Chondrocyte (in vitro differentiated cells): ENCODE data around the gene CDS1. TPM values are rescaled to one million over a fixed set of nuclear protein-coding genes. Genes with fewer than 3 reads are reported as not detected.
A peak's percentile ranks its signal among the peaks of the same experiment; 100 is the strongest.

Experiments used
- DNase-seq: peaks from one replicate; pipeline ENCODE4 v3.0.0; 2021; ENCODE audit warnings: mixed read lengths, low spot score
- H3K27ac Mint-ChIP-seq: one replicate; pipeline ENCODE4 v1.8.0; 2021; ENCODE audit warnings: mild to moderate bottlenecking, moderate library complexity, mixed read lengths; ENCODE audit not compliant: unreplicated experiment
- H3K27me3 Mint-ChIP-seq: 2 replicates; pipeline ENCODE4 v1.8.0; 2021; ENCODE audit warnings: low read depth, mixed read lengths
- H3K36me3 Mint-ChIP-seq: 2 replicates; pipeline ENCODE4 v1.8.0; 2021; ENCODE audit warnings: low read depth, mixed read lengths
- H3K4me1 Mint-ChIP-seq: 2 replicates; pipeline ENCODE4 v1.8.0; 2021; ENCODE audit warnings: low read depth, mild to moderate bottlenecking, mixed read lengths
- H3K4me3 Mint-ChIP-seq: one replicate; pipeline ENCODE4 v1.8.0; 2021; ENCODE audit warnings: mild to moderate bottlenecking, moderate library complexity, mixed read lengths; ENCODE audit not compliant: unreplicated experiment
- H3K9me3 Mint-ChIP-seq: 2 replicates; pipeline ENCODE4 v1.8.0; 2021; ENCODE audit warnings: low read depth, mixed read lengths
- total RNA-seq: library from RNA; stranded (reverse); gene quantifications from 3 replicates; pipeline ENCODE4 v1.2.1, GENCODE V29; 2021
- TF ChIP-seq, protein P1 (sequence below): fragments of 200-600 bp; sonication (generic); IDR thresholded peaks from 2 replicates; pipeline ENCODE4 v1.5.0; 2021; ENCODE audit warnings: antibody characterized with exemption, mild to moderate bottlenecking, moderate library complexity

The CDS1 gene
- total RNA-seq, 1 donor from 2014 or later, result 0.30 TPM

- TF ChIP-seq, protein P1, sequence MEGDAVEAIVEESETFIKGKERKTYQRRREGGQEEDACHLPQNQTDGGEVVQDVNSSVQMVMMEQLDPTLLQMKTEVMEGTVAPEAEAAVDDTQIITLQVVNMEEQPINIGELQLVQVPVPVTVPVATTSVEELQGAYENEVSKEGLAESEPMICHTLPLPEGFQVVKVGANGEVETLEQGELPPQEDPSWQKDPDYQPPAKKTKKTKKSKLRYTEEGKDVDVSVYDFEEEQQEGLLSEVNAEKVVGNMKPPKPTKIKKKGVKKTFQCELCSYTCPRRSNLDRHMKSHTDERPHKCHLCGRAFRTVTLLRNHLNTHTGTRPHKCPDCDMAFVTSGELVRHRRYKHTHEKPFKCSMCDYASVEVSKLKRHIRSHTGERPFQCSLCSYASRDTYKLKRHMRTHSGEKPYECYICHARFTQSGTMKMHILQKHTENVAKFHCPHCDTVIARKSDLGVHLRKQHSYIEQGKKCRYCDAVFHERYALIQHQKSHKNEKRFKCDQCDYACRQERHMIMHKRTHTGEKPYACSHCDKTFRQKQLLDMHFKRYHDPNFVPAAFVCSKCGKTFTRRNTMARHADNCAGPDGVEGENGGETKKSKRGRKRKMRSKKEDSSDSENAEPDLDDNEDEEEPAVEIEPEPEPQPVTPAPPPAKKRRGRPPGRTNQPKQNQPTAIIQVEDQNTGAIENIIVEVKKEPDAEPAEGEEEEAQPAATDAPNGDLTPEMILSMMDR, result no peak
- DNase-seq, result no peak
- peaks cover 22% of the 10 kb centered on the region for H3K36me3 Mint-ChIP-seq
- no peaks in the 10 kb centered on the region for H3K9me3 Mint-ChIP-seq
- H3K27ac Mint-ChIP-seq, result peak overlapping the region; percentile 83
- H3K4me1 Mint-ChIP-seq, result peaks cover 42% of the 10 kb centered on the region
- no peak overlapping the region for H3K4me3 Mint-ChIP-seq
- H3K27me3 Mint-ChIP-seq, result no peaks in the 10 kb centered on the region
Measured at GRCh38 chr4:84691170-84691691, 108.3 kb downstream of the CDS1 start.

DNA sequence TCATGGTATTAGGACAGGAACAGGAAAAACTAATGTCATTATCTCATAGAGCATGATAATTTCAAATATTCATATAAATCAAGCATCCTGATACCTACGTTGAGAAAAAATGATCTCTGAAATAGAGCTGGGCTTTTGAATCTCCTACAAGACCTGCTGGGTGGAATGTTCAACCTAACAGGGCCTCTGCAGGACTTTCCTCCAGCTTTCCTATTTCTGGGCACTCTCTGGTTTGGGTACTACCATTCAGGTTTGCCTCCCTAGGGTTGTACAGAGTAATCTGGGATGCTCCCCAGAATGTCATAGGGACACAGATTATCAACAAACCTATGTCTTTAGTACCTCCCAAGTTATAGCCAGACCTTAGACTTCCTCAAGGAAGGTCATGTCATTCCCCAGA, 108.9 kb downstream of the CDS1 start:
- peak overlapping the region; percentile 81 for H3K27ac Mint-ChIP-seq
- no peak for DNase-seq
- H3K4me1 Mint-ChIP-seq, result peaks cover 42% of the 10 kb centered on the region
- H3K36me3 Mint-ChIP-seq, result peaks cover 19% of the 10 kb centered on the region
- H3K27me3 Mint-ChIP-seq, result no peaks in the 10 kb centered on the region
- H3K9me3 Mint-ChIP-seq, result no peaks in the 10 kb centered on the region
- H3K4me3 Mint-ChIP-seq, result no peak overlapping the region
- TF ChIP-seq, protein P1, result no peak

GRCh38 chr4:84697159-84697558, 114.2 kb downstream of the CDS1 start:
- Mint-ChIP-seq H3K27me3 (no peaks in the 10 kb centered on the region), H3K4me1 (peaks cover 12% of the 10 kb centered on the region), H3K4me3 (no peak overlapping the region), H3K27ac (no peak overlapping the region), H3K9me3 (no peaks in the 10 kb centered on the region), H3K36me3 (peaks cover 31% of the 10 kb centered on the region)
- TF ChIP-seq, protein P1, result no peak
- no peak for DNase-seq

GRCh38 chr4:84697615-84698201, 114.8 kb downstream of the CDS1 start:
- Mint-ChIP-seq H3K27ac (no peak overlapping the region), H3K27me3 (no peaks in the 10 kb centered on the region), H3K4me1 (peaks cover 7% of the 10 kb centered on the region), H3K4me3 (no peak overlapping the region), H3K9me3 (no peaks in the 10 kb centered on the region), H3K36me3 (peaks cover 31% of the 10 kb centered on the region)
- DNase-seq, result no peak
- TF ChIP-seq, protein P1, result no peak

DNA sequence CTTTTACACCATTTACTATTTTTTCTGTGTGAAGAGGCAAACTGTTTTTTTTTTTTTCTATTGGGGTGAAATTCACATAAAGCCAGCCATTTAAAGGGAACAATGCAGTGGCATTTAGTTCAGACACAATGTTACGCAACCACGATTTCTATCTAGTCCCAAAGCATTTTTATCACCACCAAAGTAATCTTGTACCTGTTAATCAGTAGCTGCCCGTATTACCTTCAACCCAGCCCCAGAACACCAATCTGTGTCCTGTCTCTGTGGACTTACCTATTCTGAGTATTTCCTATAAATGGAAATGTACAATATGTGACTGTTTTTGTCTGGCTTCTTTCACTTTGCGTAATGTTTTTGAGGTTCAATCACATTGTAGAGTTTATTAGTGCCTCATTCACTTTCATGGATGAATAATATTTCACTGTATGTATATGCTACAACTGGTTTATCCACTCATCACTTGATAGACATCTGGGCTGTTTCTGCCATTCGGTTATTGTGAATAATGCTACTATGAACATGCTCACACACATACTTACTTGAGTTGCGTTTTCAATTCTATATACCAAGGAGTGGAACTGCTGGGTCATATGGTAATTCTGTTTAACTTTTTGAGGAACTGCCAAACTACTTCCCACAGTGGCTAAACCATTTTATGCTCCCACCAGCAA, 116.2 kb downstream of the CDS1 start:
- H3K4me1 Mint-ChIP-seq, result peaks cover 4% of the 10 kb centered on the region
- H3K4me3 Mint-ChIP-seq, result no peak overlapping the region
- H3K36me3 Mint-ChIP-seq, result peaks cover 37% of the 10 kb centered on the region
- H3K27ac Mint-ChIP-seq, result no peak overlapping the region
- H3K9me3 Mint-ChIP-seq, result no peaks in the 10 kb centered on the region
- no peak for DNase-seq
- no peaks in the 10 kb centered on the region for H3K27me3 Mint-ChIP-seq
- TF ChIP-seq, protein P1, result no peak

Other genes with a start within 250 kb of the CDS1 start
- gene NKX6-1, start 83.8 kb upstream of the CDS1 start, total RNA-seq, result 0.49 to 0.60 TPM in 2 of 3 replicates, not detected in the other